OCI-LY3 (cell line): Measurements from ENCODE around the gene SLC25A45.

Experiments used
- EZH2phosphoT487 ChIP-seq: fragments of 200-600 bp; shearing (Covaris generic); IDR thresholded peaks from 2 replicates; pipeline ENCODE4 v1.6.1; 2018; ENCODE audit warnings: antibody characterized with exemption, mixed run types, low read depth
- TF ChIP-seq, protein P1 (sequence below): fragments of 200-600, 300-600 bp; sonication (generic); IDR thresholded peaks from 2 replicates; pipeline ENCODE4 v1.5.1; 2014; ENCODE audit warnings: antibody characterized with exemption, low read length, low read depth

DNA sequence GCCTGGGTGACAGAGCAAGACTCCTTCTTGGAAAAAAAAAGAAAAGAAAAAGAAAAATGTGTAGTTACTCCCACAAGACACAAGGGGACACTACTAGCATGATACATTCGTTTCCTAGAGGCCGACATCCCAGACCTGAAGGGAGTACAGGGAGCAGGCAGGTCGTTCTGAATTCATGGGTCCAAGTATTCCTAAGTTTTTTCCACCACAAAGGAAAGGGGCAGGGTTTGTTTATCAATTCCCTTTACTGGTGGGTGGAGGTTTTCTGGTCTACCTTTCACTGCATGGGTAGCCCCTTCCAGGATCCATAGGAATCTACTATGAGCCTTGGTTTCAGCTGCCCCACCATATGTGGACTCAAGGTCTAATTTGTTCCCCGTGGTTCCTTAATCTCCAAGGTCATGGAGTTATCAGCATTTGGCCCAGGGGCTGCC, 16.1 kb downstream of the SLC25A45 start:
- TF ChIP-seq, protein P1, sequence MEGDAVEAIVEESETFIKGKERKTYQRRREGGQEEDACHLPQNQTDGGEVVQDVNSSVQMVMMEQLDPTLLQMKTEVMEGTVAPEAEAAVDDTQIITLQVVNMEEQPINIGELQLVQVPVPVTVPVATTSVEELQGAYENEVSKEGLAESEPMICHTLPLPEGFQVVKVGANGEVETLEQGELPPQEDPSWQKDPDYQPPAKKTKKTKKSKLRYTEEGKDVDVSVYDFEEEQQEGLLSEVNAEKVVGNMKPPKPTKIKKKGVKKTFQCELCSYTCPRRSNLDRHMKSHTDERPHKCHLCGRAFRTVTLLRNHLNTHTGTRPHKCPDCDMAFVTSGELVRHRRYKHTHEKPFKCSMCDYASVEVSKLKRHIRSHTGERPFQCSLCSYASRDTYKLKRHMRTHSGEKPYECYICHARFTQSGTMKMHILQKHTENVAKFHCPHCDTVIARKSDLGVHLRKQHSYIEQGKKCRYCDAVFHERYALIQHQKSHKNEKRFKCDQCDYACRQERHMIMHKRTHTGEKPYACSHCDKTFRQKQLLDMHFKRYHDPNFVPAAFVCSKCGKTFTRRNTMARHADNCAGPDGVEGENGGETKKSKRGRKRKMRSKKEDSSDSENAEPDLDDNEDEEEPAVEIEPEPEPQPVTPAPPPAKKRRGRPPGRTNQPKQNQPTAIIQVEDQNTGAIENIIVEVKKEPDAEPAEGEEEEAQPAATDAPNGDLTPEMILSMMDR: peak; percentile 75
- no peak for TF ChIP-seq EZH2phosphoT487
